ENCODE measurements around the gene ATG9A.

Gene ATG9A

GRCh38 chr2:219183151-219183772 lies 46.2 kb downstream of the ATG9A start:
- TF ChIP-seq ZNF184 (tag by site-specific recombination; IDR thresholded peaks at IDR 0.05) (no peak), WT1 (tag by site-specific recombination; IDR thresholded peaks at IDR 0.05) (no peak), ZNF266 (tag by site-specific recombination; IDR thresholded peaks at IDR 0.05; ENCODE audit: low read depth) (no peak), GLI4 (tag by site-specific recombination; IDR thresholded peaks at IDR 0.05) (no peak), ZNF433 (tag by site-specific recombination; IDR thresholded peaks at IDR 0.05; ENCODE audit: low read depth) (no peak), ZNF529 (tag by site-specific recombination; IDR thresholded peaks at IDR 0.05; ENCODE audit: insufficient replicate concordance) (no peak), BCL11B (tag by site-specific recombination; IDR thresholded peaks at IDR 0.05; ENCODE audit: low read depth) (no peak), GFI1B (tag by site-specific recombination; IDR thresholded peaks at IDR 0.05) (no peak), ZNF510 (tag by site-specific recombination; IDR thresholded peaks at IDR 0.05; ENCODE audit: insufficient replicate concordance) (no peak), ZSCAN30 (tag by site-specific recombination; IDR thresholded peaks at IDR 0.05) (no peak), ZNF626 (tag by site-specific recombination; IDR thresholded peaks at IDR 0.05) (no peak), ZNF133 (tag by site-specific recombination; IDR thresholded peaks at IDR 0.05) (no peak), ZNF26 (tag by site-specific recombination; IDR thresholded peaks at IDR 0.05) (no peak), ZNF571 (tag by site-specific recombination; IDR thresholded peaks at IDR 0.05) (no peak), ZNF292 (tag by site-specific recombination; IDR thresholded peaks at IDR 0.05; ENCODE audit: borderline replicate concordance, low read depth) (no peak)
- TF ChIP-seq, protein P1, sequence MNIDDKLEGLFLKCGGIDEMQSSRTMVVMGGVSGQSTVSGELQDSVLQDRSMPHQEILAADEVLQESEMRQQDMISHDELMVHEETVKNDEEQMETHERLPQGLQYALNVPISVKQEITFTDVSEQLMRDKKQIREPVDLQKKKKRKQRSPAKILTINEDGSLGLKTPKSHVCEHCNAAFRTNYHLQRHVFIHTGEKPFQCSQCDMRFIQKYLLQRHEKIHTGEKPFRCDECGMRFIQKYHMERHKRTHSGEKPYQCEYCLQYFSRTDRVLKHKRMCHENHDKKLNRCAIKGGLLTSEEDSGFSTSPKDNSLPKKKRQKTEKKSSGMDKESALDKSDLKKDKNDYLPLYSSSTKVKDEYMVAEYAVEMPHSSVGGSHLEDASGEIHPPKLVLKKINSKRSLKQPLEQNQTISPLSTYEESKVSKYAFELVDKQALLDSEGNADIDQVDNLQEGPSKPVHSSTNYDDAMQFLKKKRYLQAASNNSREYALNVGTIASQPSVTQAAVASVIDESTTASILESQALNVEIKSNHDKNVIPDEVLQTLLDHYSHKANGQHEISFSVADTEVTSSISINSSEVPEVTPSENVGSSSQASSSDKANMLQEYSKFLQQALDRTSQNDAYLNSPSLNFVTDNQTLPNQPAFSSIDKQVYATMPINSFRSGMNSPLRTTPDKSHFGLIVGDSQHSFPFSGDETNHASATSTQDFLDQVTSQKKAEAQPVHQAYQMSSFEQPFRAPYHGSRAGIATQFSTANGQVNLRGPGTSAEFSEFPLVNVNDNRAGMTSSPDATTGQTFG (tag by site-specific recombination; IDR thresholded peaks at IDR 0.05; ENCODE audit: borderline replicate concordance), result no peak
- TF ChIP-seq, protein P2, sequence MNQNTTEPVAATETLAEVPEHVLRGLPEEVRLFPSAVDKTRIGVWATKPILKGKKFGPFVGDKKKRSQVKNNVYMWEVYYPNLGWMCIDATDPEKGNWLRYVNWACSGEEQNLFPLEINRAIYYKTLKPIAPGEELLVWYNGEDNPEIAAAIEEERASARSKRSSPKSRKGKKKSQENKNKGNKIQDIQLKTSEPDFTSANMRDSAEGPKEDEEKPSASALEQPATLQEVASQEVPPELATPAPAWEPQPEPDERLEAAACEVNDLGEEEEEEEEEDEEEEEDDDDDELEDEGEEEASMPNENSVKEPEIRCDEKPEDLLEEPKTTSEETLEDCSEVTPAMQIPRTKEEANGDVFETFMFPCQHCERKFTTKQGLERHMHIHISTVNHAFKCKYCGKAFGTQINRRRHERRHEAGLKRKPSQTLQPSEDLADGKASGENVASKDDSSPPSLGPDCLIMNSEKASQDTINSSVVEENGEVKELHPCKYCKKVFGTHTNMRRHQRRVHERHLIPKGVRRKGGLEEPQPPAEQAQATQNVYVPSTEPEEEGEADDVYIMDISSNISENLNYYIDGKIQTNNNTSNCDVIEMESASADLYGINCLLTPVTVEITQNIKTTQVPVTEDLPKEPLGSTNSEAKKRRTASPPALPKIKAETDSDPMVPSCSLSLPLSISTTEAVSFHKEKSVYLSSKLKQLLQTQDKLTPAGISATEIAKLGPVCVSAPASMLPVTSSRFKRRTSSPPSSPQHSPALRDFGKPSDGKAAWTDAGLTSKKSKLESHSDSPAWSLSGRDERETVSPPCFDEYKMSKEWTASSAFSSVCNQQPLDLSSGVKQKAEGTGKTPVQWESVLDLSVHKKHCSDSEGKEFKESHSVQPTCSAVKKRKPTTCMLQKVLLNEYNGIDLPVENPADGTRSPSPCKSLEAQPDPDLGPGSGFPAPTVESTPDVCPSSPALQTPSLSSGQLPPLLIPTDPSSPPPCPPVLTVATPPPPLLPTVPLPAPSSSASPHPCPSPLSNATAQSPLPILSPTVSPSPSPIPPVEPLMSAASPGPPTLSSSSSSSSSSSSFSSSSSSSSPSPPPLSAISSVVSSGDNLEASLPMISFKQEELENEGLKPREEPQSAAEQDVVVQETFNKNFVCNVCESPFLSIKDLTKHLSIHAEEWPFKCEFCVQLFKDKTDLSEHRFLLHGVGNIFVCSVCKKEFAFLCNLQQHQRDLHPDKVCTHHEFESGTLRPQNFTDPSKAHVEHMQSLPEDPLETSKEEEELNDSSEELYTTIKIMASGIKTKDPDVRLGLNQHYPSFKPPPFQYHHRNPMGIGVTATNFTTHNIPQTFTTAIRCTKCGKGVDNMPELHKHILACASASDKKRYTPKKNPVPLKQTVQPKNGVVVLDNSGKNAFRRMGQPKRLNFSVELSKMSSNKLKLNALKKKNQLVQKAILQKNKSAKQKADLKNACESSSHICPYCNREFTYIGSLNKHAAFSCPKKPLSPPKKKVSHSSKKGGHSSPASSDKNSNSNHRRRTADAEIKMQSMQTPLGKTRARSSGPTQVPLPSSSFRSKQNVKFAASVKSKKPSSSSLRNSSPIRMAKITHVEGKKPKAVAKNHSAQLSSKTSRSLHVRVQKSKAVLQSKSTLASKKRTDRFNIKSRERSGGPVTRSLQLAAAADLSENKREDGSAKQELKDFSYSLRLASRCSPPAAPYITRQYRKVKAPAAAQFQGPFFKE (tag by site-specific recombination; IDR thresholded peaks at IDR 0.05; ENCODE audit: borderline replicate concordance), result no peak
- Histone ChIP-seq H3K4me1 (ENCODE audit: control insufficient read depth, insufficient read depth, low read length) (peaks cover 2% of the 10 kb centered on the region; the same call in 1 of the 2 replicates), H3K9me3 (ENCODE audit: control insufficient read depth, insufficient read depth, low read depth, low read length) (no peaks in the 10 kb centered on the region), H3K27ac (ENCODE audit: extremely low read depth, low read depth, low read length) (no peak overlapping the region), H3K4me3 (ENCODE audit: low read depth, low read length) (no peak overlapping the region), H3K36me3 (ENCODE audit: control insufficient read depth in 2 of 2, insufficient read depth in 1 of 2, low read length in 2 of 2) (peaks cover 0 to 60% of the 10 kb centered on the region in 2 experiments; a peak in 2 of 3 replicates)
- POLR2A ChIA-PET, result interaction anchor here (4.6 kb wide), 1 partner anchor 23 kb away, joined by 14 read pairs; the partner anchor contains the start of gene ZFAND2B
- CTCF ChIA-PET, result interaction anchor here (0.7 to 1.7 kb wide), 4 partner anchors 10 to 377 kb away, joined by 3 to 6 read pairs (median 3); no protein-coding TSS in a partner anchor

All from HEK293 (cell line).